Right lobe of liver (tissue), 6 donors: ENCODE results near the gene BCKDHA. TPM values are rescaled to one million over a fixed set of nuclear protein-coding genes. Genes with fewer than 3 reads are reported as not detected.
"Not testable (repeated sequence)": the region's sequence is repeated elsewhere in the genome, so short reads cannot be mapped to it uniquely, and the experiment has no call there.

Source experiments
- ATAC-seq, 4 donors: fragments of 200-7000 bp; cut with Tn5 transposase; one replicate each; pipeline ENCODE4 v1.9.1; 2020; ENCODE audit warnings: mild to moderate bottlenecking in 4 of 4, moderate library complexity in 4 of 4
- DNase-seq, 3 donors: peaks; one replicate each; pipeline ENCODE4 v3.0.0-alpha.2; 2020
- H3K27ac ChIP-seq, 3 donors: fragments of 200-600 bp; one replicate each; pipeline ENCODE4 v1.8.0; 2022
- H3K27me3 ChIP-seq, 2 donors: fragments of 200-600 bp; one replicate each; pipeline ENCODE4 v1.8.0; 2022
- H3K36me3 ChIP-seq, 4 donors: fragments of 200-600 bp; sonication (generic) in 1 of 4; one replicate each; pipeline versions ENCODE4 v1.5.1 to v1.8.0; 2017 to 2022; ENCODE audit warnings: control low read depth in 1 of 4
- H3K4me1 ChIP-seq, 4 donors: fragments of 200-600 bp; sonication (generic) in 1 of 4; one replicate each; pipeline versions ENCODE4 v1.5.1 to v1.8.0; 2017 to 2022; ENCODE audit warnings: control low read depth in 1 of 4
- H3K4me3 ChIP-seq, 3 donors: fragments of 200-600 bp; one replicate each; pipeline ENCODE4 v1.8.0; 2022
- H3K9me3 ChIP-seq, 4 donors: fragments of 200-600 bp; sonication (generic) in 1 of 4; one replicate each; pipeline versions ENCODE4 v1.5.1 to v1.8.0; 2017 to 2022; ENCODE audit warnings: control low read depth in 1 of 4
- POLR2A ChIP-seq: fragments of 450-650 bp; IDR thresholded peaks from one replicate; pipeline ENCODE4 v1.6.1; 2017; ENCODE audit warnings: antibody characterized with exemption, mild to moderate bottlenecking
- WGBS: methylation state at CpG from one replicate; pipeline ENCODE4 v1.1.6; 2018; ENCODE audit warnings: low coverage, low lambda C conversion rate; ENCODE audit not compliant: insufficient coverage; ENCODE audit errors: missing lambda C conversion rate; 5-methylcytosine and 5-hydroxymethylcytosine counted together
- intact Hi-C, 2 donors: fragments of 100-400 bp; cut with DNase I; formaldehyde crosslinking; loops; one replicate each; pipeline versions ENCODE4 v1.11.2 to v1.14.1; 2022
- total RNA-seq, 6 experiments: library from RNA; depleted of rRNA in 2 of 6; stranded (reverse); fragments of >200 nt in 2 of 6; fragmentation: NEBNext Ultra II Directional in 3 of 6; extraction: Animal tissue kit (Norgen Biotek cat#: 25700) in 3 of 6; gene quantifications; one replicate each; pipeline versions ENCODE4 v1.1.0 to v1.2.4, GENCODE V29; 2016 to 2023
- TF ChIP-seq, protein P1 (sequence below), 4 donors: fragments of 200-600 bp in 3 of 4; fragments of 450-650 bp in 1 of 4; IDR thresholded peaks; one replicate each; pipeline versions ENCODE4 v1.5.1 to v1.8.0; 2016 to 2022; ENCODE audit warnings: antibody characterized with exemption in 4 of 4, mild to moderate bottlenecking in 2 of 4
- donor health status: DM: no; HTN: yes; CAD: no.
- donor health status: DM: no; HTN: no; CAD: no.
- donor health status: DM: no; HTN: no; CAD: no.
- donor health status: DM: no; HTN: yes; CAD: no.
- donor health status: DM: no; HTN: yes; CAD: no.

Gene BCKDHA
- total RNA-seq, 6 experiments from 2014 or later: 32.1 to 68.7 (median 48.9) TPM

DNA sequence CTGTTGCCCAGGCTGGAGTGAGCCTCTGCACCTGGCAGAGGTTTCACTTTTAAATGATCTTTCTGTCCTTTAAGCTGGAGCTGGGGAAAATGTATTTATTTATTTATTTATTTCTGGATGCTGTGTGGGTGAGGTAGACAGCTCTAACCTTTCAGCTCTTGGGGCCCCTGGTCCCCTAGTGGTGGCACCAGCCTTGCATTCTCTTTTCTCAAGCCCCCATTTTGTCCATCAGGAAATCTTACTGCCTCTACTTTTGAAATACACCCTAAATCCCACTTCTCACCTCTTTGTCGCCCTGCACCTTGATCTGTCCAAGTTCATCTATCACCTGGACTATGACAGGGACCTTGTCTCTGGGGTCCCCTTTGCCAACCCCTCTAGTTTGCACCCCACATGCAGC is 31.5 kb upstream of the BCKDHA start:
- ATAC-seq: no peak
- intact Hi-C loops: no loop called here
- Histone ChIP-seq H3K27ac (no peak overlapping the region), H3K4me3 (no peak overlapping the region), H3K4me1 (peaks cover 0 to 9% (median 0%) of the 10 kb centered on the region in 4 donors), H3K27me3 (no peaks in the 10 kb centered on the region), H3K36me3 (no peaks in the 10 kb centered on the region), H3K9me3 (no peaks in the 10 kb centered on the region)
- DNase-seq: no peak
- WGBS: 100% methylated on average over 1 of the region's 1 CpG
- TF ChIP-seq, protein P1, sequence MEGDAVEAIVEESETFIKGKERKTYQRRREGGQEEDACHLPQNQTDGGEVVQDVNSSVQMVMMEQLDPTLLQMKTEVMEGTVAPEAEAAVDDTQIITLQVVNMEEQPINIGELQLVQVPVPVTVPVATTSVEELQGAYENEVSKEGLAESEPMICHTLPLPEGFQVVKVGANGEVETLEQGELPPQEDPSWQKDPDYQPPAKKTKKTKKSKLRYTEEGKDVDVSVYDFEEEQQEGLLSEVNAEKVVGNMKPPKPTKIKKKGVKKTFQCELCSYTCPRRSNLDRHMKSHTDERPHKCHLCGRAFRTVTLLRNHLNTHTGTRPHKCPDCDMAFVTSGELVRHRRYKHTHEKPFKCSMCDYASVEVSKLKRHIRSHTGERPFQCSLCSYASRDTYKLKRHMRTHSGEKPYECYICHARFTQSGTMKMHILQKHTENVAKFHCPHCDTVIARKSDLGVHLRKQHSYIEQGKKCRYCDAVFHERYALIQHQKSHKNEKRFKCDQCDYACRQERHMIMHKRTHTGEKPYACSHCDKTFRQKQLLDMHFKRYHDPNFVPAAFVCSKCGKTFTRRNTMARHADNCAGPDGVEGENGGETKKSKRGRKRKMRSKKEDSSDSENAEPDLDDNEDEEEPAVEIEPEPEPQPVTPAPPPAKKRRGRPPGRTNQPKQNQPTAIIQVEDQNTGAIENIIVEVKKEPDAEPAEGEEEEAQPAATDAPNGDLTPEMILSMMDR (IDR thresholded peaks at IDR 0.05): no peak
- no peak for TF ChIP-seq POLR2A

DNA sequence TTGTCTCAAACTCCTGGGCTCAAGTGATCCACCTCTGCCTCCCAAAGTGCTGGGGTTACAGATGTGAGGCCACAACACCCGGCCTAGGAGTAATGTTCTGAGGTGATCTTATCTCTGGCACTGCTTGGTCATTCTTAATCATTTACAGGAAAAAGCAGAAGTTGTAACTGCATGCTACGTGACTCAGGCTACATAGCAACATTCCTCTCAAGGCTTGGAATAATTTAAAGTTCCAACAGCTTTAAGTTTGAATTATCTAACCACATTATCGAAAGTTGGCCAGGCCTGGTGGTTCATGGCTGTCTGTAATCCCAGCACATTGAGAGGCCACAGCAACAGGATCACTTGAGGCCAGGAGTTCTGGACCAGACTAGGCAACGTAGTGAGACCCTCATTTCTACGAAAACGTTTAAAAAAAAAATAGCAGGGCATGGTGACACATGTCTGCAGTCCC is 29.7 kb upstream of the BCKDHA start:
- intact Hi-C loops: no loop called here
- WGBS: 51% methylated on average over 6 of the region's 6 CpGs

DNA sequence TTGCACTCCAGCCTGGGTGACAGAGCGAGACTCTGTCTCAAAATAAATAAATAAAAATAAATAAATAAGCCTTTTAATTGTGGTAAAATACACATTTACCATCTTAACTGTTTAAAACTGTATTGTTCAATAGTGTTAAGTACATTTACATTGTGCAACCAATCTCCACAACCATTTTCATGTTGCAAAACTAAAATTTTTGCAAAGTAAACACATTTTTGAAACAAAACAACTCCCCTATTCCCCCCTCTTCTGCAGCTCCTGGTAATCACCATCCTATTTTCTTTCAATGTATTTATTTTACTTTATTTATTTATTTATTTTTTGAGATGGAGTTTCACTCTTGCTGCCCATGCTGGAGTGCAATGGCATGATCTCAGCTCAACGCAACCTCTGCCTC is 27.8 kb upstream of the BCKDHA start:
- intact Hi-C loops: no loop called here
- TF ChIP-seq, protein P1 (IDR thresholded peaks at IDR 0.05): no peak
- TF ChIP-seq POLR2A: no peak
- 90% methylated on average over 2 of the region's 2 CpGs for WGBS

More for the DNA sequence above, 29.7 kb upstream of the BCKDHA start:
- TF ChIP-seq, protein P1 (IDR thresholded peaks at IDR 0.05): no peak
- Histone ChIP-seq H3K4me1 (peaks cover 0 to 9% (median 0%) of the 10 kb centered on the region in 4 donors), H3K9me3 (no peaks in the 10 kb centered on the region), H3K27me3 (no peaks in the 10 kb centered on the region), H3K27ac (peak overlapping the region; percentile 10 to 40 (median 27)), H3K36me3 (no peaks in the 10 kb centered on the region), H3K4me3 (no peak overlapping the region)
- DNase-seq (no peak), ATAC-seq (peak in 1 of 4 donors; percentile 11)

DNA sequence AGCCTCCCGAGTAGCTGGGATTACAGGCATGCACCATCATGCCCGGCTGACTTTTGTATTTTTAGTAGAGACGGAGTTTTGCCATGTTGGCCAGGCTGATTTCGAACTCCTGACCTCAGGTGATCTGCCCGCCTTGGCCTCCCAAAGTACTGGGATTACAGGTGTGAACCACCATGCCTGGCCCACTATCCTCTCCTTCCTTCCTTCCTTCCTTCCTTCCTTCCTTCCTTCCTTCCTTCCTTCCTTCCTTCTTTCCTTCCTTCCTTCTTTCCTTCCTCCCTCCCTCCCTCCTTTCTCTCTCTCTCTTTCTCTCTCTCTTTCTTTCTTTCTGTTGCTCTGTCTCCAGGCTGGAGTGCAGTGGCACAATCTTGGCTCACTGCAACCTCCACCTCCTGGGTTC is 26.5 kb upstream of the BCKDHA start:
- H3K4me3 ChIP-seq, ATAC-seq, H3K27ac ChIP-seq, intact Hi-C loops, H3K27me3 ChIP-seq, H3K36me3 ChIP-seq, H3K9me3 ChIP-seq, DNase-seq: not testable (repeated sequence)
- H3K4me1 ChIP-seq: peaks cover 0 to 12% (median 2%) of the 10 kb centered on the region in 4 donors
- 75% methylated on average over 1 of the region's 5 CpGs for WGBS

More for the DNA sequence above, 27.8 kb upstream of the BCKDHA start:
- no peaks in the 10 kb centered on the region for H3K9me3 ChIP-seq
- H3K27ac ChIP-seq: no peak overlapping the region
- H3K4me3 ChIP-seq: no peak overlapping the region
- no peak for DNase-seq
- peaks cover 0 to 5% (median 0%) of the 10 kb centered on the region in 4 donors for H3K4me1 ChIP-seq
- H3K27me3 ChIP-seq: no peaks in the 10 kb centered on the region
- H3K36me3 ChIP-seq: no peaks in the 10 kb centered on the region
- ATAC-seq: no peak

DNA sequence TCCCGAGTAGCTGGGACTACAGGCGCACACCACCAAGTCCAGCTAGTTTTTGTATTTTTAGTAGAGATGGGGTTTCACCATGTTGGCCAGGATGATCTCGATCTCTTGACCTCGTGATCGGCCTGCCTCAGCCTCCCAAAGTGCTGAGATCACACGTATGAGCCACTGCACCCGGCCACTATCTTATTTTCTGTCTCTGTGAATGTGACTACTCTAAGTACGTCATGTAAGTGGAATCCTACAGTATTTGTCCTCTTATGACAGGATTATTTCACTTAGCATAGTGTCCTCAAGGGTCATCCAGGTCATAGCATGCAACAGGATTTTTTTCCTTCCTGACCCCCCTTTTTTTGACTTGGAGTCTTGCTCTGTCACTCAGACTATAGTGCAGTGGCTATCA is 26.1 kb upstream of the BCKDHA start:
- DNase-seq (no peak), ATAC-seq (no peak)
- Histone ChIP-seq H3K27me3 (no peaks in the 10 kb centered on the region), H3K27ac (no peak overlapping the region), H3K4me1 (peaks cover 0 to 16% (median 3%) of the 10 kb centered on the region in 4 donors), H3K36me3 (no peaks in the 10 kb centered on the region), H3K4me3 (no peak overlapping the region), H3K9me3 (no peaks in the 10 kb centered on the region)
- TF ChIP-seq, protein P1 (IDR thresholded peaks at IDR 0.05): no peak
- TF ChIP-seq POLR2A: no peak
- WGBS: 92% methylated on average over 8 of the region's 8 CpGs
- intact Hi-C loops: no loop called here
